H1 (cell line): ENCODE measurements around the gene CCDC169. TPM values are rescaled to one million over a fixed set of nuclear protein-coding genes. Genes with fewer than 3 reads are reported as not detected.

Source experiments
- CTCF ChIA-PET: fragments of 300-600 bp; sonication (Branson Sonifier 250); formaldehyde crosslinking; loops from one replicate; lab custom pipeline; 2021; ENCODE audit not compliant: partially characterized antibody; lab: Charles Lee
- POLR2A ChIA-PET: fragments of 300-600 bp; sonication (Branson Sonifier 250); formaldehyde crosslinking; loops from one replicate; lab custom pipeline; 2021; ENCODE audit warnings: inconsistent platforms; ENCODE audit not compliant: partially characterized antibody; lab: Charles Lee
- DNase-seq, 2 experiments: peaks; one replicate each; pipeline versions ENCODE4 v3.0.0 to v3.0.0-alpha.2; 2010 to 2022; ENCODE audit warnings: low spot score in 2 of 2, low read depth in 1 of 2, mixed read lengths in 1 of 2
- FAIRE-seq: peaks from 2 replicates; lab custom pipeline; 2011; peaks lifted over from hg19 to GRCh38; lab: Jason Lieb, UNC
- H2AFZ ChIP-seq: 2 replicates; pipeline ENCODE4 v1.8.1; 2012; ENCODE audit warnings: low read length, inconsistent platforms
- H2AK5ac ChIP-seq: 2 replicates; pipeline ENCODE4 v1.6.1; 2013; ENCODE audit warnings: low read depth, low read length
- H2BK120ac ChIP-seq: replicated peaks from 2 replicates; pipeline ENCODE3; 2013; ENCODE audit warnings: low read depth, low read length, inconsistent platforms
- H2BK12ac ChIP-seq: 2 replicates; pipeline ENCODE4 v1.6.1; 2013; ENCODE audit warnings: low read depth, low read length
- H2BK15ac ChIP-seq: 2 replicates; pipeline ENCODE4 v1.6.1; 2013; ENCODE audit warnings: low read length
- H2BK20ac ChIP-seq: 2 replicates; pipeline ENCODE4 v1.6.1; 2013; ENCODE audit warnings: low read length
- H2BK5ac ChIP-seq: 2 replicates; pipeline ENCODE4 v1.6.1; 2013; ENCODE audit warnings: low read depth, low read length
- H3K14ac ChIP-seq: 2 replicates; pipeline ENCODE4 v1.6.1; 2013; ENCODE audit warnings: inconsistent platforms; ENCODE audit not compliant: insufficient read length
- H3K18ac ChIP-seq: 2 replicates; pipeline ENCODE4 v1.6.1; 2013; ENCODE audit warnings: low read length; ENCODE audit errors: extremely low read depth
- H3K23ac ChIP-seq: 2 replicates; pipeline ENCODE4 v1.6.1; 2013; ENCODE audit warnings: inconsistent platforms; ENCODE audit not compliant: insufficient read length
- H3K23me2 ChIP-seq: 2 replicates; pipeline ENCODE4 v1.6.1; 2013; ENCODE audit warnings: low read depth, low read length
- H3K27ac ChIP-seq: 2 replicates; pipeline ENCODE4 v1.6.1; 2011; ENCODE audit warnings: low read depth, low read length, inconsistent platforms
- H3K27me3 ChIP-seq, 4 experiments: replicated peaks in 1 of 4; 1 replicate in 1 of 4; 2 replicates in 3 of 4; pipeline versions ENCODE4 v1.6.1 to v1.8.1; 2011 to 2013; ENCODE audit warnings: low read length in 3 of 4, mild to moderate bottlenecking in 3 of 4, inconsistent platforms in 2 of 4, mixed read lengths in 2 of 4, moderate library complexity in 1 of 4; ENCODE audit not compliant: control insufficient read depth in 3 of 4, insufficient read depth in 3 of 4; ENCODE audit errors: extremely low read depth in 1 of 4
- H3K36me3 ChIP-seq, 4 experiments: 2 replicates each; pipeline versions ENCODE4 v1.6.1 to v1.8.1; 2011 to 2013; ENCODE audit warnings: mild to moderate bottlenecking in 4 of 4, low read length in 3 of 4, moderate library complexity in 2 of 4, control low read depth in 1 of 4, inconsistent platforms in 1 of 4; ENCODE audit not compliant: insufficient read depth in 4 of 4, control insufficient read depth in 2 of 4
- H3K4ac ChIP-seq: replicated peaks from 2 replicates; pipeline ENCODE3; 2013; ENCODE audit warnings: low read length, low read depth, mixed read lengths, inconsistent platforms; ENCODE audit not compliant: insufficient read length
- H3K4me1 ChIP-seq, 4 experiments: replicated peaks in 1 of 4; 1 replicate in 1 of 4; 2 replicates in 3 of 4; pipeline versions ENCODE4 v1.6.1 to v1.8.1; 2011 to 2013; ENCODE audit warnings: low read length in 3 of 4, inconsistent platforms in 2 of 4, mixed read lengths in 1 of 4; ENCODE audit not compliant: insufficient read depth in 4 of 4, control insufficient read depth in 3 of 4
- H3K4me2 ChIP-seq, 2 experiments: 2 replicates each; pipeline versions ENCODE4 v1.6.1 to v1.8.1; 2011 to 2013; ENCODE audit warnings: low read depth in 2 of 2, low read length in 2 of 2, control low read depth in 1 of 2, inconsistent platforms in 1 of 2, mild to moderate bottlenecking in 1 of 2; ENCODE audit not compliant: insufficient read depth in 1 of 2
- H3K4me3 ChIP-seq, 4 experiments: fragments of 200-600, 300-600 bp in 1 of 4; sonication (generic), shearing (Covaris generic), sonication (Bioruptor Twin) in 1 of 4; 2 replicates each; pipeline versions ENCODE4 v1.5.1 to v1.8.1; 2011 to 2016; ENCODE audit warnings: low read length in 4 of 4, low read depth in 3 of 4, control low read depth in 2 of 4, inconsistent platforms in 2 of 4, mild to moderate bottlenecking in 2 of 4, mixed read lengths in 1 of 4, moderate library complexity in 1 of 4; ENCODE audit not compliant: insufficient read depth in 2 of 4; ENCODE audit errors: extremely low read depth in 1 of 4
- H3K56ac ChIP-seq: replicated peaks from 2 replicates; pipeline ENCODE3; 2013; ENCODE audit warnings: low read depth, mild to moderate bottlenecking, mixed read lengths, low read length, inconsistent platforms; ENCODE audit not compliant: insufficient read length
- H3K79me1 ChIP-seq: 2 replicates; pipeline ENCODE4 v1.6.1; 2013; ENCODE audit warnings: low read depth, low read length, control low read depth
- H3K79me2 ChIP-seq, 2 experiments: 2 replicates each; pipeline versions ENCODE4 v1.6.1 to v1.8.1; 2012 to 2013; ENCODE audit warnings: low read length in 2 of 2, mild to moderate bottlenecking in 2 of 2, inconsistent platforms in 1 of 2; ENCODE audit not compliant: insufficient read depth in 2 of 2, control insufficient read depth in 1 of 2
- H3K9ac ChIP-seq, 4 experiments: replicated peaks in 1 of 4; 1 replicate in 1 of 4; 2 replicates in 3 of 4; pipeline versions ENCODE4 v1.6.1 to v1.8.1; 2011 to 2013; ENCODE audit warnings: low read depth in 3 of 4, low read length in 3 of 4, control low read depth in 2 of 4, mild to moderate bottlenecking in 2 of 4, moderate library complexity in 2 of 4, inconsistent platforms in 1 of 4; ENCODE audit errors: extremely low read depth in 1 of 4
- H3K9me3 ChIP-seq, 2 experiments: 2 replicates each; pipeline versions ENCODE4 v1.6.1 to v1.8.1; 2012 to 2013; ENCODE audit warnings: mild to moderate bottlenecking in 2 of 2, moderate library complexity in 2 of 2, control low read depth in 1 of 2, inconsistent platforms in 1 of 2, low read depth in 1 of 2, low read length in 1 of 2, mixed read lengths in 1 of 2; ENCODE audit not compliant: insufficient read depth in 2 of 2
- H4K20me1 ChIP-seq, 2 experiments: replicated peaks in 1 of 2; 2 replicates each; pipeline versions ENCODE3 to v1.8.1; 2011 to 2013; ENCODE audit warnings: inconsistent platforms in 2 of 2, low read length in 2 of 2, mild to moderate bottlenecking in 1 of 2; ENCODE audit not compliant: insufficient read depth in 2 of 2, control insufficient read depth in 1 of 2
- H4K5ac ChIP-seq: 2 replicates; pipeline ENCODE4 v1.6.1; 2013; ENCODE audit warnings: low read length, low read depth, mixed read lengths, inconsistent platforms; ENCODE audit not compliant: insufficient read length
- H4K8ac ChIP-seq: 2 replicates; pipeline ENCODE4 v1.8.0; 2013; ENCODE audit warnings: mild to moderate bottlenecking, moderate library complexity, low read length, inconsistent platforms; ENCODE audit not compliant: insufficient read depth; ENCODE audit errors: extremely low read depth
- H4K91ac ChIP-seq: replicated peaks from 2 replicates; pipeline ENCODE3; 2013; ENCODE audit warnings: low read length, mixed read lengths, inconsistent platforms; ENCODE audit not compliant: insufficient read length
- ASH2L ChIP-seq: fragments of 200-600, 300-600 bp; sonication (generic); IDR thresholded peaks from one replicate; pipeline ENCODE4 v1.7.1; 2017; ENCODE audit warnings: low read length
- CBX5 ChIP-seq: fragments of 300-800, 300-1000 bp; sonication (generic); IDR thresholded peaks from 2 replicates; pipeline ENCODE4 v1.7.1; 2016; ENCODE audit warnings: antibody characterized with exemption, low read length, low read depth
- CREB1 ChIP-seq: IDR thresholded peaks from 2 replicates; pipeline ENCODE4 v1.6.1; 2012; ENCODE audit warnings: inconsistent platforms
- HDAC6 ChIP-seq: IDR thresholded peaks from one replicate; pipeline ENCODE4 v1.7.1; 2012; ENCODE audit warnings: low read depth, mild to moderate bottlenecking, inconsistent platforms, low read length, moderate library complexity
- PHF8 ChIP-seq: fragments of 200-600 bp; sonication (generic); conservative IDR thresholded peaks from 2 replicates; pipeline ENCODE4 v1.7.1; 2012; ENCODE audit warnings: low read depth, mild to moderate bottlenecking, inconsistent platforms, low read length, moderate library complexity
- RFX5 ChIP-seq: IDR thresholded peaks from 2 replicates; pipeline ENCODE4 v1.6.1; 2011; ENCODE audit warnings: low read depth, low read length, improper control_type of control experiment, borderline replicate concordance
- RNF2 ChIP-seq: fragments of 200-900, 300-1000 bp; sonication (generic); IDR thresholded peaks from 2 replicates; pipeline ENCODE4 v1.7.1; 2016; ENCODE audit warnings: borderline replicate concordance, low read depth, mild to moderate bottlenecking, antibody characterized with exemption, low read length; ENCODE audit not compliant: poor library complexity, severe bottlenecking; ENCODE audit errors: missing control alignments
- SIRT6 ChIP-seq: IDR thresholded peaks from one replicate; pipeline ENCODE4 v1.7.1; 2012; ENCODE audit warnings: low read length, inconsistent platforms
- SP2 ChIP-seq: IDR thresholded peaks from 2 replicates; pipeline ENCODE4 v1.6.1; 2012; ENCODE audit warnings: mild to moderate bottlenecking, low read length, inconsistent platforms
- WGBS, 2 experiments: shearing (Covaris generic) in 1 of 2; methylation state at CpG; one replicate each; pipeline versions ENCODE4 v1.1.6 to v1.1.7; 2013 to 2015; ENCODE audit warnings: low lambda C conversion rate in 2 of 2, mixed read lengths in 2 of 2, inconsistent platforms in 1 of 2, low coverage in 1 of 2, missing lambda C conversion rate in 1 of 2; ENCODE audit not compliant: insufficient replicate concordance in 2 of 2, insufficient coverage in 1 of 2, insufficient read length in 1 of 2; ENCODE audit errors: extremely low coverage in 1 of 2, missing lambda C conversion rate in 1 of 2; 5-methylcytosine and 5-hydroxymethylcytosine counted together
- polyA plus RNA-seq, 7 experiments: library from polyadenylated mRNA; depleted of rRNA in 3 of 7; stranded (reverse) in 5 of 7; unstranded in 2 of 7; fragments of >200 nt in 5 of 7; fragments of 200-250 nt in 2 of 7; gene quantifications; 1 replicate in 5 of 7; 2 replicates in 1 of 7; 4 replicates in 1 of 7; pipeline versions ENCODE4 v1.2.1 to v1.2.3, GENCODE V29; 2011 to 2013; ENCODE audit warnings: missing spikeins in 2 of 7, mixed read lengths in 2 of 7
- total RNA-seq: library from RNA; stranded (reverse); fragmentation: NEBNext Ultra II Directional; extraction: Animal tissue kit (Norgen Biotek cat#: 25700); gene quantifications from 2 replicates; pipeline ENCODE4 v1.2.1, GENCODE V29; 2021

Gene CCDC169
- total and polyA plus RNA-seq, 2 of the 8 experiments (the other 6 are each of a cell fraction or from before 2014, with no cell fraction given): 7.2 to 44.0 TPM

DNA sequence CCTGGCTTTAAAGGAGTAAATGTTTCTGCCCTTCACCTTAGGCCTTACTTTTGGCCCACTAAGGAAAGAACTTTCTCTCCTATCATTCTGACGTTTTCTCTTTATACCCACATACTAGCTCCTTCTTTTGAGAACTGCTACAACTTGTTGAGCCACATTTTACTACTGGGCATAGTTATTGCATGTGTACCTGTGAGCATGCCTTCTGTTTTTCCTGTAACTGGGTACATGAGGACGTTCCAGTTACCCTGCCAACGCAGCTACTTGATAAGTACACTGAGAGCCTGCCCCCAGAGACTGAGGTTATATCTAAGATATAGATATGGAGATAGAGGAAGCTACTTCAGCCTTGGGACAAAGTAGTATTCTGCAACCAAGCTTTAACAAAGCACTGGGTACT, 3.5 kb downstream of the CCDC169 start:
- Histone ChIP-seq H2BK5ac (no peak overlapping the region), H3K9me3 (peaks cover 20 to 21% of the 10 kb centered on the region in 2 experiments; a peak in 3 of 4 replicates), H4K8ac (no peak overlapping the region), H3K9ac (no peak overlapping the region), H2BK15ac (no peak overlapping the region), H2BK12ac (no peak overlapping the region), H3K4me2 (no peak overlapping the region), H3K4ac (no peak overlapping the region), H3K23me2 (peaks cover 4% of the 10 kb centered on the region; the same call in 1 of the 2 replicates), H3K56ac (no peak overlapping the region), H3K18ac (no peak overlapping the region), H4K5ac (no peak overlapping the region), H2BK20ac (no peak overlapping the region), H3K14ac (no peak overlapping the region), H2BK120ac (no peak overlapping the region), H3K79me2 (peaks cover 0 to 52% of the 10 kb centered on the region in 2 experiments), H3K36me3 (peaks cover 0 to 59% (median 26%) of the 10 kb centered on the region in 4 experiments; a peak in 6 of 8 replicates), H4K20me1 (peaks cover 0 to 2% of the 10 kb centered on the region in 2 experiments), H4K91ac (no peak overlapping the region), H2AFZ (no peak overlapping the region), H3K4me3 (no peak overlapping the region), H3K79me1 (0 out of 2 replicates have a peak, but pooled peaks cover 2% of the 10 kb centered on the region), H3K27ac (no peak overlapping the region), H2AK5ac (no peak overlapping the region), H3K27me3 (no peaks in the 10 kb centered on the region), H3K23ac (no peak overlapping the region), H3K4me1 (peaks cover 0 to 4% (median 3%) of the 10 kb centered on the region in 4 experiments; a peak in 3 of 7 replicates)
- TF ChIP-seq ASH2L (no peak), CREB1 (no peak), PHF8 (no peak), SP2 (no peak), SIRT6 (no peak), HDAC6 (no peak), RNF2 (no peak), CBX5 (no peak), RFX5 (no peak)
- 88% methylated on average over 3 of the region's 3 CpGs; no CpG with 5 or more reads in 1 of the 2 experiments for WGBS, 2 experiments
- ChIA-PET POLR2A (interaction anchor here (1.6 kb wide), 1 partner anchor 11 kb away, joined by 3 read pairs; no protein-coding TSS in a partner anchor), CTCF (interaction anchor here (0.7 to 1.2 kb wide), 4 partner anchors 10 to 216 kb away, joined by 3 to 7 read pairs (median 4); no protein-coding TSS in a partner anchor)
- FAIRE-seq (no peak), DNase-seq (no peak)
